ENCODE results near the gene TMEM244.
"Not testable (repeated sequence)": the region's sequence is repeated elsewhere in the genome, so short reads cannot be mapped to it uniquely, and the experiment has no call there.

The TMEM244 gene

GRCh38 chr6:129832299-129832698, 28.8 kb downstream of the TMEM244 start:
- Histone ChIP-seq H3K36me3 (no peaks in the 10 kb centered on the region), H3K27ac (no peak overlapping the region), H3K4me3 (ENCODE audit: low read depth, low read length) (no peak overlapping the region), H3K9me3 (ENCODE audit: severe bottlenecking) (no peaks in the 10 kb centered on the region), H3K27me3 (ENCODE audit: insufficient read depth, low read depth, severe bottlenecking) (no peaks in the 10 kb centered on the region)
- no peak for TF ChIP-seq CTCF (IDR thresholded peaks at IDR 0.05; ENCODE audit: low read depth, low read length)
- no peak for DNase-seq

- H3K27me3 ChIP-seq (ENCODE audit: insufficient read depth, low read depth, severe bottlenecking), result no peaks in the 10 kb centered on the region
- no peak for TF ChIP-seq CTCF (IDR thresholded peaks at IDR 0.05; ENCODE audit: low read depth, low read length)
- DNase-seq, result no peak
- no peak overlapping the region for H3K27ac ChIP-seq
- H3K36me3 ChIP-seq, result no peaks in the 10 kb centered on the region
- no peak overlapping the region for H3K4me3 ChIP-seq (ENCODE audit: low read depth, low read length)
- H3K9me3 ChIP-seq (ENCODE audit: severe bottlenecking), result no peaks in the 10 kb centered on the region
These were observed 32.9 kb downstream of the TMEM244 start for GRCh38 chr6:129828229-129828628.

- DNase-seq, result no peak
- H3K4me3 ChIP-seq (ENCODE audit: low read depth, low read length), result no peak overlapping the region
- no peak for TF ChIP-seq CTCF (IDR thresholded peaks at IDR 0.05; ENCODE audit: low read depth, low read length)
- H3K27me3 ChIP-seq (ENCODE audit: insufficient read depth, low read depth, severe bottlenecking), result no peaks in the 10 kb centered on the region
- no peaks in the 10 kb centered on the region for H3K36me3 ChIP-seq
- H3K9me3 ChIP-seq (ENCODE audit: severe bottlenecking), result no peaks in the 10 kb centered on the region
- H3K27ac ChIP-seq, result no peak overlapping the region
These were observed 42.9 kb downstream of the TMEM244 start for GRCh38 chr6:129818251-129818650.

GRCh38 chr6:129817821-129818220, 43.3 kb downstream of the TMEM244 start:
- DNase-seq, result no peak
- no peak overlapping the region for H3K4me3 ChIP-seq (ENCODE audit: low read depth, low read length)
- no peak overlapping the region for H3K27ac ChIP-seq
- no peaks in the 10 kb centered on the region for H3K9me3 ChIP-seq (ENCODE audit: severe bottlenecking)
- H3K36me3 ChIP-seq, result no peaks in the 10 kb centered on the region
- no peaks in the 10 kb centered on the region for H3K27me3 ChIP-seq (ENCODE audit: insufficient read depth, low read depth, severe bottlenecking)
- no peak for TF ChIP-seq CTCF (IDR thresholded peaks at IDR 0.05; ENCODE audit: low read depth, low read length)

GRCh38 chr6:129817332-129817731, 43.8 kb downstream of the TMEM244 start:
- no peak for TF ChIP-seq CTCF (IDR thresholded peaks at IDR 0.05; ENCODE audit: low read depth, low read length)
- Histone ChIP-seq H3K36me3 (no peaks in the 10 kb centered on the region), H3K4me3 (ENCODE audit: low read depth, low read length) (no peak overlapping the region), H3K27me3 (ENCODE audit: insufficient read depth, low read depth, severe bottlenecking) (no peaks in the 10 kb centered on the region), H3K27ac (no peak overlapping the region), H3K9me3 (ENCODE audit: severe bottlenecking) (no peaks in the 10 kb centered on the region)
- DNase-seq, result no peak

- TF ChIP-seq CTCF (IDR thresholded peaks at IDR 0.05; ENCODE audit: low read depth, low read length), result no peak
- Histone ChIP-seq H3K4me3 (ENCODE audit: low read depth, low read length) (no peak overlapping the region), H3K27ac (no peak overlapping the region), H3K36me3 (no peaks in the 10 kb centered on the region), H3K9me3 (ENCODE audit: severe bottlenecking) (no peaks in the 10 kb centered on the region), H3K27me3 (ENCODE audit: insufficient read depth, low read depth, severe bottlenecking) (no peaks in the 10 kb centered on the region)
- DNase-seq, result no peak
These were observed 48.9 kb downstream of the TMEM244 start for GRCh38 chr6:129812145-129812777.

GRCh38 chr6:129807141-129807540, 54.0 kb downstream of the TMEM244 start:
- not testable (repeated sequence) for H3K4me3 ChIP-seq (ENCODE audit: low read depth, low read length); H3K27me3 ChIP-seq (ENCODE audit: insufficient read depth, low read depth, severe bottlenecking); H3K9me3 ChIP-seq (ENCODE audit: severe bottlenecking); DNase-seq; H3K36me3 ChIP-seq; H3K27ac ChIP-seq

- H3K9me3 ChIP-seq (ENCODE audit: severe bottlenecking); H3K36me3 ChIP-seq; DNase-seq; H3K4me3 ChIP-seq (ENCODE audit: low read depth, low read length); H3K27me3 ChIP-seq (ENCODE audit: insufficient read depth, low read depth, severe bottlenecking); H3K27ac ChIP-seq: not testable (repeated sequence)
These were observed 58.2 kb downstream of the TMEM244 start for GRCh38 chr6:129802920-129803319.

Measured in WERI-Rb-1 (cell line).